GM12865 (cell line): ENCODE measurements around the gene RAB15.

Source experiments
- DNase-seq: peaks from one replicate; pipeline ENCODE4 v3.0.0; 2010; ENCODE audit warnings: low read depth
- H3K4me3 ChIP-seq: 2 replicates; pipeline ENCODE4 v1.5.1; 2011; ENCODE audit warnings: mild to moderate bottlenecking, low read depth, low read length, control low read depth
- CTCF ChIP-seq: IDR thresholded peaks from 2 replicates; pipeline ENCODE4 v1.5.1; 2011; ENCODE audit warnings: low read length, control low read depth, low read depth, inconsistent platforms; ENCODE audit not compliant: insufficient read depth; ENCODE audit errors: missing control alignments

The RAB15 gene

DNA sequence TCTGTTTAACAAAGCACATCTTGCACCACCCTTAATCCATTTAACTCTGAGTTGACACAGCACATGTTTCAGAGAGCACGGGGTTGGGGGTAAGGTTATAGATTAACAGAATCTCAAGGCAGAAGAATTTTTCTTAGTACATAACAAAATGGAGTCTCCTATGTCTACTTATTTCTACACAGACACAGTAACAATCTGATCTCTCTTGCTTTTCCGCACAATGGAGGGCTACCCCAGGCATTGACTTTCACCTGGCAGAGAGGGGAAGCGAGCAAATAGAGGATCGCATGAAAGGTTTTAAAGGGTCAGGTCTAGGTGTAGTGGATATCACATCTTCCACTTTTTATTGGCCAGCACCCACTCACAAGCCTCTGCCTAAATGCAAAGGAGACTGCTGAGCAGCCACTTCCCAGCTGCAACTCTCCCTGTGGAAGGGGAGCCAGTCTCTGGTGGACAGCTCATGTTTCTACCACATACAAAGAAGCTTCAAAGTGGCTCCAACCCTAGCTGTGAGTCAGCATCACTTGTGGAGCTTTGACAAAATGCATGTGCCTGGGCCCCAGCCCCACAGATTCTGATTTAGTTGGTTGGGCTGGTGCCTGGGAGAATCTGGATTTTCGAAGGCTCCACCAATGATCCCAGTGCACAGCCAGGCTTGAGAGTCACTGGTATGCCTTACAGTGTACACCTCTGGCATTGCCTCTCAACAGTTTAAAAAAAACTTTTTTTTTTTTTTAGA is 7.4 kb upstream of the RAB15 start:
- no peak for TF ChIP-seq CTCF
- no peak overlapping the region for H3K4me3 ChIP-seq
- no peak for DNase-seq

DNA sequence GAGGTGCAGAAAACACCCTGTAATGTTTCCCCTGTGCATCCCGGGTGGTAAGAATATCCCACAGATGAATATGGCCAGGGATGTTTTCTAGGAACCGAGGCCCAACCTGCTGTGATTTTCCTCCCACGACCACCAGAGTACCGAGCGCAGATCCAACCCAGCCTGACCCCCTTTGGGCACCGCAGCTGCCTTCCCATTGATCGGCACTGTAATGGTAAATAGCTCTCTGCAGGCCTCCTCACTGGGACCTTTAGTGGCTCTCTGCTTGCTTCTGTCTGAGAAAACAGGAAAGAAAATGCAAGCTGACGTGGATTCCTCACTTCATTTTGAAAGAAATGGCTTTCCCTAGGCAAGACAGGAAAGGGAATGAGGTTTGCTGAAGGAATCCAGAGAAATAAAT is 2.4 kb upstream of the RAB15 start:
- no peak for TF ChIP-seq CTCF
- DNase-seq: no peak
- H3K4me3 ChIP-seq: no peak overlapping the region

DNA sequence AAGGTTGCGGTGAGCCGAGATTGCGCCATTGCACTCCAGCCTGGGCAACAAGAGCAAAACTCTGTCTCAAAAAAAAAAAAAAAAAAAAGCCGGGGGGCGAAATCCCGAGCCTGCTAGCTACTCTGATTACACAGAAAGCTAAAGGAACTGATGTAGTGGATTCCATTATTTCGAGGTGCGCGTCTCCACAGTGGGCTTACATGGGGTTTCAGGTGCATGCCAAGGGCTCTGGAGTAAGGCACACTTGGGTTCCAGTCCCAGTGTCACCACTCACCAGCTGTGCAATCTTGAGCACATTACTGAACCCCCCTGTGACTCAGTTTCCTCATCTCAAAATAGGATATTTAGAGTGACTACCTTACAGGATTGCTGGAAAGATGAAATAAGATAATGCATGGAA is 1.7 kb upstream of the RAB15 start:
- H3K4me3 ChIP-seq: no peak overlapping the region

GRCh38 chr14:64973026-64973442 is 898 bp upstream of the RAB15 start:
- DNase-seq: no peak
- no peak for TF ChIP-seq CTCF
- H3K4me3 ChIP-seq: no peak overlapping the region

More for the DNA sequence above, 1.7 kb upstream of the RAB15 start:
- no peak for TF ChIP-seq CTCF
- DNase-seq: no peak

- DNase-seq: no peak
- no peak for TF ChIP-seq CTCF
- H3K4me3 ChIP-seq: peak overlapping the region; percentile 44
These were observed 619 bp downstream of the RAB15 start for GRCh38 chr14:64971491-64971942.

- TF ChIP-seq CTCF: no peak
- no peak for DNase-seq
These were observed 1.2 kb downstream of the RAB15 start for GRCh38 chr14:64970776-64971477.

More at GRCh38 chr14:64970776-64971477, 1.2 kb downstream of the RAB15 start:
- H3K4me3 ChIP-seq: no peak overlapping the region
